Trophoblast cell (in vitro differentiated cells and primary cell): Measurements from ENCODE around the gene FMNL2.

ENCODE experiments used
- DNase-seq, 2 donors: peaks; one replicate each; pipeline ENCODE4 v3.0.0-alpha.2; 2016
- H2AFZ ChIP-seq: 2 replicates; pipeline ENCODE4 v1.6.1; 2013; ENCODE audit warnings: low read length, moderate library complexity, mild to moderate bottlenecking; ENCODE audit not compliant: insufficient read depth, poor library complexity
- H2AK5ac ChIP-seq: 2 replicates; pipeline ENCODE4 v1.6.1; 2013; ENCODE audit warnings: mild to moderate bottlenecking, low read length
- H2BK120ac ChIP-seq: 2 replicates; pipeline ENCODE4 v1.6.1; 2013; ENCODE audit warnings: low read length, mild to moderate bottlenecking, moderate library complexity; ENCODE audit not compliant: insufficient read depth, poor library complexity
- H2BK12ac ChIP-seq: 2 replicates; pipeline ENCODE4 v1.6.1; 2013; ENCODE audit warnings: mild to moderate bottlenecking, low read length, moderate library complexity
- H2BK5ac ChIP-seq: 2 replicates; pipeline ENCODE4 v1.6.1; 2013; ENCODE audit warnings: low read length, low read depth, moderate library complexity, mild to moderate bottlenecking; ENCODE audit not compliant: poor library complexity
- H3K14ac ChIP-seq: 2 replicates; pipeline ENCODE4 v1.6.1; 2013; ENCODE audit warnings: mild to moderate bottlenecking, low read length
- H3K18ac ChIP-seq: 2 replicates; pipeline ENCODE4 v1.6.1; 2013; ENCODE audit warnings: mild to moderate bottlenecking, low read length
- H3K23ac ChIP-seq: 2 replicates; pipeline ENCODE4 v1.6.1; 2013; ENCODE audit warnings: low read length
- H3K27ac ChIP-seq: 2 replicates; pipeline ENCODE4 v1.5.1; 2013; ENCODE audit warnings: low read depth, mild to moderate bottlenecking, inconsistent platforms, low read length, moderate library complexity
- H3K27me3 ChIP-seq: 2 replicates; pipeline ENCODE4 v1.6.1; 2013; ENCODE audit warnings: inconsistent platforms, mild to moderate bottlenecking, low read length, moderate library complexity; ENCODE audit not compliant: insufficient read depth
- H3K36me3 ChIP-seq, 2 experiments: 1 replicate in 1 of 2; 2 replicates in 1 of 2; pipeline ENCODE4 v1.6.1; 2013; ENCODE audit warnings: low read length in 2 of 2, mild to moderate bottlenecking in 2 of 2, moderate library complexity in 1 of 2; ENCODE audit not compliant: insufficient read depth in 2 of 2, control insufficient read depth in 1 of 2
- H3K4ac ChIP-seq: 2 replicates; pipeline ENCODE4 v1.6.1; 2013; ENCODE audit warnings: low read depth, mild to moderate bottlenecking, low read length, moderate library complexity
- H3K4me1 ChIP-seq, 2 experiments: 1 replicate in 1 of 2; 2 replicates in 1 of 2; pipeline ENCODE4 v1.6.1; 2013; ENCODE audit warnings: low read length in 2 of 2, mild to moderate bottlenecking in 2 of 2, moderate library complexity in 1 of 2; ENCODE audit not compliant: insufficient read depth in 2 of 2, control insufficient read depth in 1 of 2
- H3K4me2 ChIP-seq: 2 replicates; pipeline ENCODE4 v1.6.1; 2013; ENCODE audit warnings: inconsistent platforms, mild to moderate bottlenecking, low read length, moderate library complexity
- H3K4me3 ChIP-seq: 2 replicates; pipeline ENCODE4 v1.5.1; 2013; ENCODE audit warnings: mild to moderate bottlenecking, low read depth, low read length, inconsistent platforms
- H3K79me1 ChIP-seq: one replicate; pipeline ENCODE4 v1.6.1; 2013; ENCODE audit warnings: low read length
- H3K79me2 ChIP-seq: 2 replicates; pipeline ENCODE4 v1.6.1; 2013; ENCODE audit warnings: low read length, mild to moderate bottlenecking; ENCODE audit not compliant: control insufficient read depth, insufficient read depth, poor library complexity
- H3K9ac ChIP-seq: 2 replicates; pipeline ENCODE4 v1.6.1; 2013; ENCODE audit warnings: mild to moderate bottlenecking, low read length
- H3K9me3 ChIP-seq: 2 replicates; pipeline ENCODE4 v1.6.1; 2013; ENCODE audit warnings: low read depth, mild to moderate bottlenecking, control low read depth, inconsistent platforms, low read length; ENCODE audit not compliant: insufficient read depth
- H4K12ac ChIP-seq: 2 replicates; pipeline ENCODE4 v1.6.1; 2013; ENCODE audit warnings: low read depth, mild to moderate bottlenecking, low read length, moderate library complexity
- H4K8ac ChIP-seq: 2 replicates; pipeline ENCODE4 v1.6.1; 2013; ENCODE audit warnings: low read depth, mild to moderate bottlenecking, low read length, moderate library complexity
- H4K91ac ChIP-seq: one replicate; pipeline ENCODE4 v1.6.1; 2013; ENCODE audit warnings: low read depth, mild to moderate bottlenecking, low read length, moderate library complexity
- WGBS: extraction: QIAGEN DNeasy Blood & Tissue Kit; methylation state at CpG from one replicate; pipeline ENCODE4 v1.1.7; 2013; ENCODE audit warnings: missing lambda C conversion rate; ENCODE audit not compliant: insufficient read length, insufficient coverage; ENCODE audit errors: extremely low coverage; 5-methylcytosine and 5-hydroxymethylcytosine counted together

Gene FMNL2

DNA sequence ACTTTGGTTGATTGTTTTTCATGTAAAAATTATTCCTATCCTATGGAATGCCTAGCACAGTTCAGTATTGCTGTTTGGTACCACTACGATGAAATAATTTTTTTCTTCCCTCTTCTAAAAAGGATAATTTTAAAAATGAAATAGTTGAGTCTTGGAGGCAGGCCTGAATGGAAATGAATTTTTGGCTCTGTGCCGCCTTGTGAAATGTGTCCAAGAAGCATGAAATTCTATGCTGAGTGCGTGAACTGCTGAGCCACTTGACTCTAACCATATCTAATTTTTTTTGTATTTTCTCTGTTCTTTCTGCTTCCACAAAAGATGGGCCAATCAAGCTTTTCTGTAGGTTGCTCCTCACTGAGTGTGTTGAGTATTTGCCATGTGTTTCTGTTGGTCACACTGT lies 287.2 kb downstream of the FMNL2 start:
- Histone ChIP-seq H3K36me3 (peaks cover 10 to 21% of the 10 kb centered on the region in 2 experiments), H2AK5ac (no peak overlapping the region), H2AFZ (no peak overlapping the region), H2BK120ac (no peak overlapping the region), H3K14ac (no peak overlapping the region), H3K4me2 (no peak overlapping the region), H4K12ac (no peak overlapping the region), H4K8ac (no peak overlapping the region), H3K79me1 (peaks cover 5% of the 10 kb centered on the region), H3K4me3 (no peak overlapping the region), H3K79me2 (no peaks in the 10 kb centered on the region), H3K4ac (no peak overlapping the region), H3K23ac (no peak overlapping the region), H3K9ac (no peak overlapping the region), H3K27me3 (no peaks in the 10 kb centered on the region), H4K91ac (no peak overlapping the region), H3K4me1 (peaks cover 7 to 11% of the 10 kb centered on the region in 2 experiments), H3K9me3 (peaks cover 1% of the 10 kb centered on the region), H3K18ac (no peak overlapping the region), H2BK12ac (no peak overlapping the region), H3K27ac (no peak overlapping the region), H2BK5ac (no peak overlapping the region)
- no CpG with 5 or more reads among the region's 3 CpGs for WGBS
- no peak for DNase-seq

DNA sequence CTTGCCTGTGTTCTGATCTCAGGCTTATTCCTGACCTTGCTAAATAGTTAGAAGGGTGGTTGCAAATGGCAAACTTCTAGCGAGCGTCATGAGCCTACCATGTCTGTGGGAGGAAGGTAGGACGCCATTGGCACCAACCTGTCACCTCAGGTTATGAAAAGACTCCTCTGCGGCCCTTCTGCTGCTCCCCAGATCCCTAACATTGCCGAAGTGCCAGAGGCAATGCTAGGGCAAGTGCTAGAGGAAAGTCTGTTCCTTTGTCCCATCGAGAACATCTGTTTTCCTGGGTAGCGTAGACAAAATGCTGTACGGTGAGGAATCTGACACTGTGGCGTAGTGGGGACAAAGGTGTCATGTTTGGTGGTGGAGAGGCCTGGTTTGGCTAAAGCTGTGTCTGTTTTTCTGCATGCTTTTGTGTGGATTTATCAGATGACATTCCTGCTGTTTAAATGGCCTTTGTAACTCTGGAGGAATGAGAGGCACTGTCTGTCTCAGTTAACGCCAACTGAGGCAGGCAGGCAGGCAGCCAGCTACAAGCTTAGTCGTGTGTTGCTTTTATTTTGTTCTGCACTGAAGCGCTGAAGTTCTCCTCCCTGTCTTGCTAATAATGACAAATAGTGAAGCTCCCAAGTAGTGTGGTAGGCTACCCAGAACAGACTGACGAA lies 288.2 kb downstream of the FMNL2 start:
- H4K91ac ChIP-seq: no peak overlapping the region
- no peak overlapping the region for H3K4me3 ChIP-seq
- H3K4me1 ChIP-seq: peaks cover 7 to 11% of the 10 kb centered on the region in 2 experiments
- no peak overlapping the region for H2AK5ac ChIP-seq
- no peak overlapping the region for H2BK120ac ChIP-seq
- no peak overlapping the region for H2AFZ ChIP-seq
- no peak overlapping the region for H3K9ac ChIP-seq
- H2BK12ac ChIP-seq: no peak overlapping the region
- H4K12ac ChIP-seq: no peak overlapping the region
- H3K79me2 ChIP-seq: no peaks in the 10 kb centered on the region
- no peak overlapping the region for H4K8ac ChIP-seq
- H3K14ac ChIP-seq: no peak overlapping the region
- no peak overlapping the region for H3K4ac ChIP-seq
- H2BK5ac ChIP-seq: peak overlapping the region; percentile 38
- H3K23ac ChIP-seq: no peak overlapping the region
- H3K27ac ChIP-seq: peak overlapping the region; percentile 20
- H3K79me1 ChIP-seq: peaks cover 5% of the 10 kb centered on the region
- WGBS: no CpG with 5 or more reads among the region's 13 CpGs
- peak; percentile 15 to 69 for DNase-seq
- H3K9me3 ChIP-seq: peaks cover 1% of the 10 kb centered on the region
- no peak overlapping the region for H3K18ac ChIP-seq
- no peaks in the 10 kb centered on the region for H3K27me3 ChIP-seq
- no peak overlapping the region for H3K4me2 ChIP-seq
- H3K36me3 ChIP-seq: peaks cover 10 to 25% of the 10 kb centered on the region in 2 experiments

DNA sequence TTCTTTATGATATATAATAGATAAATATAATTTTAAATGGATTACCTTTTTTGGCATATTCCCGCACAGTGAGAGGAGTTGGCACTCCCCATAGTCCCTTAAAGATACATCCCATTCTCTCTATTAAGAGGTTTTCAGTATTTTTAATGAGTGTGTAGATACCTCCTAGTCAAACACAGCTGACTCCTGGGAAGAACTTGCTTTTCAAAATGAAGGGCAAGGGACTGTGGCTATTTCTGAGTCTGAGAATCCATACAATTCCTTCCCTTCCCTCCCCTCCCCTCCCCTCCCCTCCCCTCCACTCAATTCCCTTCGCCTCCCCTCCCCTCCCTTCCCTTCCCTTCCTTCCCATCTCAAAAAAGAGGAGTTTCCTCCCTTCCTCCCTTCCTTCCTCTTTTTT lies 288.8 kb downstream of the FMNL2 start:
- Histone ChIP-seq H3K9ac (no peak overlapping the region), H3K23ac (no peak overlapping the region), H3K14ac (no peak overlapping the region), H3K4ac (no peak overlapping the region), H2BK5ac (no peak overlapping the region), H2BK120ac (no peak overlapping the region), H3K4me1 (peaks cover 7 to 11% of the 10 kb centered on the region in 2 experiments), H2AK5ac (no peak overlapping the region), H2AFZ (no peak overlapping the region), H3K4me3 (no peak overlapping the region), H4K12ac (no peak overlapping the region), H2BK12ac (no peak overlapping the region), H3K79me2 (no peaks in the 10 kb centered on the region), H3K36me3 (peaks cover 9 to 27% of the 10 kb centered on the region in 2 experiments), H4K91ac (no peak overlapping the region), H3K18ac (no peak overlapping the region), H3K4me2 (no peak overlapping the region), H4K8ac (no peak overlapping the region), H3K27me3 (no peaks in the 10 kb centered on the region), H3K9me3 (peaks cover 1% of the 10 kb centered on the region), H3K27ac (peak overlapping the region; percentile 15), H3K79me1 (peaks cover 5% of the 10 kb centered on the region)
- no peak for DNase-seq
- no CpG with 5 or more reads among the region's 2 CpGs for WGBS

- no peak overlapping the region for H2BK12ac ChIP-seq
- no peak overlapping the region for H3K23ac ChIP-seq
- no peak for DNase-seq
- H3K4me1 ChIP-seq: peaks cover 7 to 11% of the 10 kb centered on the region in 2 experiments
- no peak overlapping the region for H2BK5ac ChIP-seq
- H2BK120ac ChIP-seq: no peak overlapping the region
- no peak overlapping the region for H3K4ac ChIP-seq
- peaks cover 5% of the 10 kb centered on the region for H3K79me1 ChIP-seq
- no peak overlapping the region for H2AK5ac ChIP-seq
- no peak overlapping the region for H3K4me2 ChIP-seq
- H4K91ac ChIP-seq: no peak overlapping the region
- H3K27ac ChIP-seq: no peak overlapping the region
- no peak overlapping the region for H4K12ac ChIP-seq
- peaks cover 1% of the 10 kb centered on the region for H3K9me3 ChIP-seq
- peak overlapping the region; percentile 46 for H3K18ac ChIP-seq
- H3K14ac ChIP-seq: no peak overlapping the region
- H2AFZ ChIP-seq: no peak overlapping the region
- no peaks in the 10 kb centered on the region for H3K79me2 ChIP-seq
- H4K8ac ChIP-seq: peak overlapping the region; percentile 13
- no peak overlapping the region for H3K9ac ChIP-seq
- H3K27me3 ChIP-seq: no peaks in the 10 kb centered on the region
- WGBS: no CpG with 5 or more reads among the region's 3 CpGs
- H3K36me3 ChIP-seq: peaks cover 6 to 23% of the 10 kb centered on the region in 2 experiments
- H3K4me3 ChIP-seq: no peak overlapping the region
These were observed 289.8 kb downstream of the FMNL2 start for GRCh38 chr2:152624805-152625204.
